HuH-7.5 (cell line): Measurements from ENCODE around the gene MGLL.

ENCODE experiments used
- DNase-seq: peaks from one replicate; pipeline ENCODE4 v3.0.0; 2011; ENCODE audit warnings: low spot score

MGLL gene

DNA sequence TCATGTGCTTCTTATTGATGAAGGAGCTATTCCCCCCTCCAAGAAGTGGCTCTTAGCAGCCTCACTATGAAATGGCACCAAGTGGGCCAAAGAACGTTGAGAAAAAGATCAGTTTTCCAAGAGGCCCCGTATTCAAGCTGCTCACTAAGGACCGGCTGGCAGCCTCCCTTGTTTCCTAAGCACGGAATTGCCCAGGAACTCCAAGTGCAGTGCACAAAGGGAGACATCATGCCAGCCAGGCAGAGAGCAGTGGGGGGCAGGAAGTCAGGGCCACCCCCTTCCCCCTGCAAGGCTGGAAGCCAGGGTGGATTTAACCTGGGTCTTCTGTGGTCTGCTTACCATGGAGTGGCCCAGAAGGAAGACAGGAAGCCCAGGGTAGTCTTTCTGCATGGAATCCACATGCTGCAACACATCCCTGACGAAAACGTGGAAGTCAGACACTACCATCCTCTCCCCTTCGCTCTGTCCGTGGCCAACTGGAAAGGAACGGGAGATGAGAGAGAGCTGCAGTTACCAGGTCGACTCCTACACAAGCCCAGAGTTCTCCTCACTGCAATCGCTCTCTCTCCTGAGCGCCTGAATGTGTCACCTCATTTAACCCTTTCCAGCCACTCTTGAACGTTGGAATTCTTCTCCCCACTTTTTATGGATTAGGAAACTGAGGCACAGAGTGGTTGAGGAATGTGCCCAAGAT is 100.1 kb downstream of the MGLL start:
- no peak for DNase-seq

DNA sequence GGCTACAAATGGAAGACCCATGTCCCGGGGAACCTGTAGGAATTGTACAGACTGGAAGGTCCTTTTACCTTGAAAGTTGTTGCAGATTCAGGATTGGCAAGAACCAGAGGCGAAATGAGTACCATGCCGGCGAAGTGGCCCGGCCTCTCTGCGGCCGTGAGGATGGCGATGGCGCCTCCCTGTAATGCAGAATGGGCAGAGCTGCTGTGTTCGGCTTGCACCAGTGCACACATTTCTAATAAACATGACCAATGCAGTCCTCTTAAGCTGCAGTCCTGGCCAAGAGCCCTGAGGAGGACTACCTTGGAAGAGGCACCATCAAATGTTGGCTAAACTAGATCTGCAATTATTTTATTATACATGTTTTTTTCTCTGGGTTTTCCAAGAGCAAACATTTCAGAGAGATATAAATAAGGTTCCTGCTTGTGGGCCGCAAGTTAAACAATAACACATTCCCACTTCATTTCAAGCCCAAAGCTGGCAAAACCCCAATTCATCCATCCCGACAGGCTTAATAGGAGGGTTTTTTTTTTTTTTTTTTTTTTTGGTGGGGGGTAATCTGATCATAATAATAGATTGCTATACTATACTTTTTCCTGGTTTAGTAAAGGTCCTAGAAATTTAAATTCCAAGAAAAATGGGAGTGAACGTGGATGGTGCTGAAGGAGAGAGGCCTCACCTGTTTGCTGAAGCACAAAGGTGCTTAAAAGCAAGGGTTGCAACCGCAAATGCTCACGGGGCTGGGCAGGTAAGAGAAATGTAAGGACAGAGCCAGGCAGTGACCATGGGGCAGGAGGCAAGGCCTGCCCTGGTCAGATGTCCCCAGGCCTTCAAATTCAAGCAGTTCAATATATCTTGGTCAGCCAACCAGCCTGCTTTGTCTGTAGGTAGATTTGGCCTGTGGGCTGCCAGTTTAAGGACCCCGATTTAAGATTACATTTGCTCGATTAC is 101.1 kb downstream of the MGLL start:
- DNase-seq, result no peak

DNA sequence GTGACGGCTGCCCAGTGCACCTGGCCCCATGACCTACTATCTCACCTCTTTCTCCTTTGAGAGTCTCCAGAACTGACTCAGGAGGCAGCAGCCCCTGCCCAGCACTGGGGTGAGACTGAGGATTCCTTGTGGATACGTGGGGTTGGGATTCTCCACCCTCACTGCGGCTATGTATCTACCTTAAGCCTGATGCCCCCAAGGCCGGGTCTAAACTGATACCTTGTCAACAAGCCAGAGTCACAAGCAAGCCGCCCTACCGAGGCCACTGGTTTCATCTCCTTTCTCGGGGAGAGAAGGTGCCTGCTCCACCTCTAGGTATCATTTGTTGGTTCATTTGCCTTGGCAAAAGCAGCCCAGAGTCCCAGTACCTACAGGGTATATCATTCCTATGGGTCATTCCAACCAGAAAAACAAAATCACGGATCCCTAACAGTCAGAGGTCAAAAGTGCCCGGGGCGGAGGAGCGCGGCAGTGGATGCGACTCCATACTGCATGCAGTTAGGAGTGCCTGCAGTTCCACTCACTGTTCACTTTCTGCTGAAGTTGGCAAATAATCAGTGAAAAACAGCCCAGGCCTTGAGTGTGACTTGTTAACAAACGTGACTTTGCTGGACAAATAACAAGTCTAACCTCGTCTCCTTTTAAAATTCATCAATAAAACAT is 102.0 kb downstream of the MGLL start:
- DNase-seq, result no peak

DNA sequence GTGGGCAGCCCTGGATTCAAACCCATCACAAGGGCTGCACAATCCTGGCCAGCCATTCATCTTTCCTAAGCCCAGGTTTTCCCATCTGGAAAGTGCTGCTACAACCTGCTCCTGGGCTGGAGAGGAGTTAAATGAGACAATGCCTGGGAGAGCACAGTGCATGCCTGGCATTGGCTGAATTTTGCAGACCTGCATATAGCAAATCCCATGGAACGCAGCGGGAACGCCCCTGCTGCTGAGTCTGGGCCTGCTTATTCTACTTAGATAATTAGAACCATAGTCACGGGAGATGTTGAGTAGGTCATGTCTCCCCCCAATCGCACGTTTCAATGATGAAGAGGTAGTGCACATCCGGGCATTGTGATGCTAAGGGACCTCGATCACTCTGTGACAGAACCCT is 102.9 kb downstream of the MGLL start:
- DNase-seq, result no peak

DNA sequence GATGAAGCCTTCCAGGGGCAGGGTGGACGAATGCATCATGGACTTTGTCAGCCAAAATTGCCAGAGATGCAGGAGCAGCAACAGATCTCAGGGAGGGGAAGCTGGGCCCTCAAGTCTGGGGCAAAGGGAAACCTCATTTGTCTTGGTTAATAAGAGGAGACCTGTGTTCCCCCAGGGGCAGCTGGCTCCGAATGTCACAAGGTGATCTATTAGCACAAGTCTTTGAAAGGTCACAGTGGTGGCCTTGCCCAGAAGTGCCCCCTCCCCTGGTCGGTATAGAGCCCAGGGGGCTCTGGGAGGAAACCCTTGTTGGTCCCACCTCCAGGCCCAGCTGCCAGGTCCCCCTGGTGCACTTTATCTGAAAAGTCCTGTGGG is 103.4 kb downstream of the MGLL start:
- no peak for DNase-seq

DNA sequence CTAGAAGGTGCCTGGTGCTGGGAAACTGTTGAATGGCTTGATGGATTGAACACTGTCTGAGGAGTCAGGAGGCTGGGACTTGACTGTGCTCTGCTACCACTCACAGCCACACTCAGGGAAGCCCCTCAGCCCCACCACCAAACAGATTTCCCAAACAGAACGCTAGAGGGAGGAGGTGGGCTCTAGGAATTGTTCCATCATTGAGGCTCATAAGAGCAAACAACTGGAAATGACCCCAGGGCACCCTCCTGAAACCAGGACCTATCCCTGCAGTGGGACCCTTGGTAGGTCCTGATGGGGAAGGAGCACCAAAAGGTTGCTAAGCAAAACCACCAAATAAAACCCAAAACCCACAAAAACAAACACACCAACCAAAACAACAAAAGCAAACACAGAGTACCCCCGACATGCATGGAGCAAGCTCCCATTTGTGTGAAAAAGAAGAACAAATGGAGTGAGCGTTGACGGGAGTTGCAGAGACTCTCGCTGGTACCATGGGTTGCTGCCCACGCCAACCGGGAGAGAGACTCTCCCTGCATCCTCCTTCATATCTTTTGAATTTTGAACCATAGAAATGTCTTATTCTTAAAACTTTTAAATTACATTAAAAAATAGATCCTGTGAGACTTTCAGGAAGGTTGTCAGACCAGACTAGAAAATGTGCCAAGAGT is 103.9 kb downstream of the MGLL start:
- no peak for DNase-seq

DNA sequence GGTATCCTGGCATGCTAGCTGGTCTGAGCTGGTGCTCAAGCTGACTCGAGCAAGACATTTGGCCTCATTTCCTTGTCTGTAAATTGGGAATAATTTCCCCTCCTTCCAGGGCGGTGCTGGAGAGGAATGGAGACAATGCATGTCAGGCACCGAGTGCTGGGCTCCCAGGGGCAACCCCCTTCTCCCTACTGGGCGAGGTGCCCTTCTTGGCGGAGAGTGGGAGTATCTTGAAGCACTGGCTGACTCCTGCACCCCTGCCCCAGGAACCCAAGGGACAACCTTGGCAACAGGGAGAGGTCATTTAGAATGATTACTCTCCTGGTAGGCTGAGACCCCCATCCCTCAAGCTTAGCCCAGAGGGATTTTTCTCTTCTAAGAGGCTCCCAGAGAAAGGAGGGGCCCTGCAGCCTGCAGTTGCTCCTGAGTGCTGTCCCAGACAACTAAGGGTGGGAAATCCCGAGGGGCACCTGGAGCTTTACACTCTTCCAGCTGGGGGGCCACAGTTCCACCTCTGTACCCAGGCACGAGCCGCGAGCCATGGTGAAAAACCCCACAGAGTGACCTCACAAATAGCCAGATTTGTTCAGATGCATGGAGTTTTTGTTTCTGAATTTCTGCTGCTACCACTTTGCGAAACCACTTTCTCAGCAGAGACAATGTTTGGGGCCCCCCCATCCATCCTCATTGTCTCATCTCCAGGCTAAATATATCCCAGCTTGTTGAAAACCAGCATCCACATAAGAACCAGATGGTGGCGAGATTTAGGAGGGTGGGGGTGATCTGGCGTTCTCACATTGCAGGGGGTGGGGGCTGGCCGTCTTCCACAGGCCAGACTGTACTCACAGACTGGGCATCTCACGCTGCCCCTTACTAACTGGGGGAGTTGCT is 104.7 kb downstream of the MGLL start:
- no peak for DNase-seq

DNA sequence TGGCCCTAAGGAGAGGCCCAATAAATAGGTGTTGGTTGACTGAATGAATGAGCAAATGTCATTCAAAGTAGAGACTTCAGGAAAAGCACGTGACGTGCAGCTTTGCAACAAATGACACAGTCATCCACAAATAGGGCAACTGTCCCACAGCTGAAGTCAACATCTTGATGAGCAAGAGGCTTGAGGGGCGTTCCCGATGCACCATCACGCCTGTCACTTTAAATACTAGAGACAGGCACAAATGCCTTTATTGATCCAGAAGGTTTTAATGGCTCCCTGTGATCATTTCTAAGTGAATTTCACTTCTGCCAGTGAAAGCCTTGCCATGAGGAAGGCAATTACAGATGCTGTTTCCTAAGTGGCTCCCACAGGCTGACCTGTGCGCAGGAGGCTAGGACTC is 105.9 kb downstream of the MGLL start:
- DNase-seq, result no peak

DNA sequence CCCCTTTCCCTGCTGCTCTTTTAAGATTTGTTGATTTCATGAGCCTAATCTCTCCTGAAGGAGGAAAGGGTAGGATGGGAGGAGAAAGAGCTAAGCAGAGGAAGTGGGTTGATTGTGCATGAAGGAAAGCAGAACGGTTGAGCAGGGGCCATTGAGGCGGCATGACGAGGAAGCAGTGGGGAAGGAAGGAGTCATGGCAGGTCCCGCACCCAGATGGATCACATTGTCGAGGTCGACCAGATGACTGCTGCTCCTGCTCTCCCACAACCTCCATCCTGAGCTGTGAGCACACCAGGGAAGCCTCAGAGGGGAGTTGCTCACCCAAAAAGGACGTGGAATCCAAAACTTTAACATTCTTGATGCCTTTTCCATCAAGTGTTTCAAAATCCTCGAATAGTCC is 106.8 kb downstream of the MGLL start:
- DNase-seq, result no peak

DNA sequence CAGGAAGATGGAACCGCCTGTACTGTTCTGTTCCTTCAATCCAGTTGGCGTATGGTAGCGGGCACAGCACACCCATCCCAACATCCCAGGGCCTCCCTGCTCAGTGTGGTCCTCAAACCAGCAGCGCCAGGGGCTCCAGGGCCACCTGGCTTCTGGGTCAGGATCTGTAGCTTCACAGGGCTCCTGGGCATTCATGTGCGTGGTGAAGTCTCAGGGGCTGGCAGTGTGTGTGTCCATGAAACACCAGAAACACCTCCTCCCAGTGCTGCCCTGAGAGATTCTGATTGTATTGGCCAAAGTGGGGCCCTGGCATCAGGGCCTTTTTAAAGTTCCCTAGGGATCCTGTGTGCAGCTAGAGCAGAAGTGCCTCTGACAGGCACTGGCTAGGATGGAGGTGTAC is 107.4 kb downstream of the MGLL start:
- DNase-seq, result no peak

DNA sequence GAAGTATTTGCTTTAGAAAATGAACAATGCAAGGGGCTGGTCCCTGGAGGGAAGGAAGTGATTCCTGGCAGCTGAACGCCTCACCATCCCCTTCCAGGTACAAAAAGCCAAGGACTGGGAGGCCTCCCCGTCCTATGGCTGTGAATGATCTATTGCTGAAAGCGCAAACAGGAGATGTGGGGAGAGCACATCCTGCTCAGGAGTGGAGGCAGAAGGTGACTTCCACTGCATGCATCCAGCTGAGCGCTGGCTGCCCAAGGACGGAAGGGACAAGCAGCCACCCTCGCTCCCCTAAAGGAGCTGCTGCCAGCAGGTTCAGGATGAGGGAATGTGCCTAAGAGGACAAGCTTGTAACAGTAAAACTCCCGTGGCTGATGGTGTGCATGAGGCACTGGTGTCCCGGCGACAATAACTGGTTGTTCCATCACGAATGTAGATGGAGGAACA is 108.2 kb downstream of the MGLL start:
- no peak for DNase-seq

DNA sequence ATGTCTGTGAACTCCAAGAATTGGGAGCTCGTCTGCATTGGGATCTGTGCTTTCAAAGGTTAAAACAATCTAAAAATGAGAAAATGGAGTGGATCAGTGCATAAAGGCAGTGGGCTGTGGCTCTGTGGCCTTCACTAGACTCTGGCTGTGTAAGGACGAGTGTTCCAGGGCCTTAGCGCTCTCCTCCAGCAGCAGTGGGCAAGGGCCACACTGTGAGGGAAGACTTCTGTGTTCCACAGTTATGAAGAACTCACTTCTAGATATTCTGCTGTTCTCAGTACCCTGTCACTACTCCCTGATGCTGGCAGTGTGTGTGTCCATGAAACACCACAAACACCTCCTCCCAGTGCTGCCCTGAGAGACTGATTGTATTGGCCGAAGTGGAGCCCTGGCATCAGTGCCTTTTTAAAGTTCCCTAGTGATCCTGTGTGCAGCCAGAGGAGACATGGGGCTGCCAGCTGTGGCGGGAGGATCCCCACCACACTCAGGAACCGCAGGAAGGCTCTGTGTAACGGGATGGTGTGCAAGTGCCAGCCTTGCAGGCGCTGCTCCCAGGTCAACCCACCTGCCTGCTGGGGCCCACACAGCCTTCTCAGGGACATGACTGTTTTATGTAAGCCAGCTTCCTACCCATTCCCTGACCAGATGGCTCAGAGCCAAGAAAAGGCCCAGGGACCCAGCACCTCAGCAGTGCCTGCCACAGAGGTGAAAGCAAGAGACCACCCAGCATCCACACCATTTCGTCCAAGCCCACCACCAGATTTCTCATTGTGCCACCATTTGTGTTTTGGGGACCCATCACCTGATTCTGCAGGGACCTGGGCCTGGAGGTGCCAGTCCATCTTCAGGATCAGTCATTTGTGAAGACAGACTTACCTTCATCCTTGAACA is 109.2 kb downstream of the MGLL start:
- DNase-seq, result no peak

DNA sequence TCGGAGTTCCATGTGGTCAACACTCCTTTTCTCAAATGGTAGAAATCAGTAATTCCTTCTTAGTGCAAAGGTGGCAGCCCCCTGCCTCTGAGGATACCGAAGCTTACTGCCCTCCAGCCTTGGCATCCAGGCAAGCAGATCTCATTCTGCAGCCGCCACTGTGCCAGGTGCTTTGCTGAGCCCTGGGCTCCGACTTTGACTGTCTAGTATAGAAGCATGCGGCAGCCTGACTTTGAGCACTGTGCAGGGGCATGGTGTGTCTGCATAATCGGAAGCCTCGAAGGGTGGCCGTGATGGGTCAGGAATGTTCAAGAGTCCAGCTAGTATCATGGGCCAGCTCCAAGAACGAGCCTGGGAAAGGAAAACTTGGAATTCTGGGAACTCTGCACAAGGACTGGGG is 109.9 kb downstream of the MGLL start:
- DNase-seq, result no peak

DNA sequence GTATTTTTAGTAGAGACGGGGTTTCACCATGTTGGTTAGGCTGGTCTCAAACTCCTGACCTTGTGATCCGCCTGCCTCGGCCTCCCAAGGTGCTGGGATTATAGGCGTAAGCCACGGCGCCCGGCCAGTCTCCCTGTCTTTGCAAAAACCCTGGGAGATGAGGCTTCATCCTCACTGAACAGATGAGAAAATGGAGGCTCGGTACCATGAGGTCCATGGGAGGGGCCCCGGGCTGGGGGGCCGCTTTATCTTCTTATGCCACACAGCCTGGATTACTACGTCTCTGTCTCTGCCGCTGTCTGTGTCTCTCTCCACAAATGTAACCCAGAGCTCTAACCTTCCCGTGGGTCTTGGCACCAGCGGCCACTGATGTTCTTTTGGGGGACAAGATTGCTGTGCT is 110.4 kb downstream of the MGLL start:
- no peak for DNase-seq

DNA sequence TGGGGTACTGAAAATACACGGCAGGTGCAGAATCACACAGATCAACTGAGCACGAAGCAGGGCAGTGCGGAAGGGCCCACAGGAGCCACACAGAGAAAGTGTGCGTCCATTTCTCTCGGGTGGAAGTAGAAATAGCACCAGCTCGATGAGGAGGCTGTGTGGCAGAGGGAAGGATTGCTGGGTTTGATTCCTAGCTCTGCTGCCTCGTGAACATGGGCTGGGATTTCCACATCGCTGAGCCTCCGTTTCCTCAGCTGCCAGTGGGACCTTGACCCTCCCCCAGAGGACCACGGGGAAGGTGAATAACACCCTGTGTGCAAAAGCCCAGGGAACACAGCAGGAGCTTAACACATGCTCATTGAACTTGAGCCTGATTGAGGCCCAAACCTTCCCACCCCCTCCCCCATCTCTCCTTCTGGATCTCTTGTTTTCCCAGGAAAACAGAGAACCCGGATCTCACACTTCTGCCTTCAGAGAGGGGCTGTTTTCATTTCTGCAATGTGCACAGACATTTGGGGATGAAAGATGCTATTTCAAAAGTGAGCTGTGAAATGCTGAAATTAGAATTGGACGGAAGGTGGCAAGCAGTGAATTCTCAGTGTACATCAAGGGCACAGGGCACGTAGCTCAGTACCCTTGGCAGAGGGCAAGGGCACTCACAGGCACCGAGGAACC is 111.2 kb downstream of the MGLL start:
- no peak for DNase-seq

DNA sequence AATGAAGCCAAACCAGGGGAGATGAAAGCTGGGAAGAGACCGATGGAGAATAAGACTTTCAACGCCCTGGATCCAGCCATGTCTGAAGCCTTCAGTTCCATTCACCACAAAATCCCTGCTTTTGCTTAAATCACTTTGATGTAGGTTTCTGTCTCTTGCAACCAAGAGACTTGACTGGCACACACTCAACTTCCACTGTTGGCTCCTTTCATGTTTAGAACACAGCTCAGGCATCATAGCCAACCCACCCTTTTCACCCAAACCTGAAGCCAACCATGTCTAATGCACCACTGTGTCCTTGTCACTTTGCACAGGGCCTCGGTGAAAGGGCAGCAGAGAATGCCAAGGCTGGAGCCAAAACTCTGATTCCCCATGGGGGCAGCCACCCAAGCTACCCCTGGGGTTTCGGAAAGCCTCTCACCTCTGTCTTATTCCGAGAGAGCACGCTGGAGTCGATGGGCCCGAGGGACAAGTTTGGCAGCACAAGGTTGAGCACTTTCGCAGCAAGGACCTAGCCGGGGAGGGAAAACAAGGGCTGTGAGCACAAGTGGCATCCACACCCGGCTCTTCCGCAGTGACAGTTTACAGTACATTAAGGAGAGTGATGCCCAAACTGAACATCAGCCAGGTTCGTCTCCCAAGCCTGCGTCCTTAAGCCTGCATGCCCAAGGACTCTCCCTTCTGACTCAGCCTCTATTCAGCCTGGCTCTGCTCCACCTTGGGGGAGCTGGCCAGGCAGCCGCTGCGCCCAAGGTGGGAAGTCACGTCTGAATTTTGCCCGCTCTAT is 112.0 kb downstream of the MGLL start:
- no peak for DNase-seq

DNA sequence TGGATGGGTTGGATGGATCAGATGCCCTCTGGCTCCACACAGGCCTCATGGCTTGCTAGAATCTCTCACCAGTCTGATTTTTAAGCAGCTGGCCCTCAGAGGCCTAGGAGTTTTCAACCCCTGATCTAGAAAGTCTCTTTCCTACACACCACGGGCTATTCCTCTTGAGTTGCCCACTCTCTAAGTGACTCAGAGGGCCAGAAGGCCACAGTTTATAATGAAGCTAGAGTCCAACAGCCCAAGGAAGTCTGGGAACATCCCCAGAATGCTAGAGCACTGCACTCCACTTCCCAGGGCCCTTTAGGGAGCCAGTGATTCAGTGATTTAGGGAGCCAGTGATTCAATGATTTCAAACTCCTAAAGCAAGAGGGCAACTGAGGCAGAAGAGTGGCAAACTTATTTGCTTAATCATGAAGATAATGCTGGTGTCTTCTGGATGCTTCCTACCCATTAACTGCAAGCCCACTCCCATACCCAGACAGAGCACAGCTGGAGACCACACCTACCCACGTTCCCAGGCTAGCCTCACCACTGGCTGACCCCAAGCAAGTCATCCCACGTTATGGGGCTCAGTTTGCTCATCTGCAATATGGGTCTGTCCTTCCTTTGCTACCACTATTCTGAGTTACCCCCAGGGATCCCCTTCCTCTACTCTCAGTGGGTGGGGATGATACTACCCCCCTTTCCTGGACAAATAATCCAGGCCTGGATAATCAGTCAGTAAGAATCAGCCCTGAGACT is 112.8 kb downstream of the MGLL start:
- DNase-seq, result no peak

DNA sequence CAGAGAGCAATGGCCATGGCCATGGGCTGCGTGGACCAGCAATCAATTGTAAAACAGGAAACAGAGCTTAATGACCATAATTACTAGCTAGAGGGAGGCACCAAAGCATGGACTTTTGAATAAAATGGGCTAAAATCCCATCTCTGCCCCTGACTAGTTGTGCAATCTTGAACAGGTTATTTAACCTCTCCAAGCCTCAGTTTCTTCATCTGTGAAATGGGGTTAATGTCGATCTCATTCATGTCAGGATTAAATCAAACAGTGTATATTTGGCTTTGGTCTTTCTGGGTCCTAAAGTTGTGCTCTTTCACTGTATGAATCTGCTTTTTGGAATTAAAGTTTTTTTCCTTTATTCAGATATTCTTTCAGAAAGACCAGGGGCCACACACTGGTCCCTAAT is 113.5 kb downstream of the MGLL start:
- DNase-seq, result no peak
